ENCODE data around the gene CACNB3.
A peak's percentile ranks its signal among the peaks of the same experiment; 100 is the strongest.

The CACNB3 gene

DNA sequence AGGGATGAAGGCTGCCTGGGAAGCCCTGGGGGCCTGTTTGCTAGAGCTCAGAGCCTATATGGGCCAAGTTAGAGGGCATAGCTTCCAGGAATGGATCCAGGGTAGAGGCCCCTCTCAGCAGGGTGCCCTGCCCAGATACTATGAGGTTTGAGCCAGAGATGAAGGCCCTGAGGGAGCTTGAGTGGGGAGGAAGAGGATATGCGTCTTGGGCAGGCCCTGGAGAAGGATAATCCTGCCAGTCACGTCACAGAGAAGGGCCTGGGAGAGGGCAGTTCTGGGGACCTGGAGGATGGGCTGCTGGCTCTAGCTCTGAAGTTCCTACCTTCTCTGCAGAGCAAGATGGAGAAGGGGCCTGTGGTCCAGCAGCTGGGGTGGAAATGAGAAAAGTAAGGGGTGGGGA lies 5.9 kb upstream of the CACNB3 start:
- H3K27ac ChIP-seq (ENCODE audit: low read depth, low read length), result no peak overlapping the region
- no peaks in the 10 kb centered on the region for H3K9me3 ChIP-seq (ENCODE audit: insufficient read depth, low read depth, low read length)
- H3K4me1 ChIP-seq (ENCODE audit: insufficient read depth, low read length), result peaks cover 22% of the 10 kb centered on the region
- 33% methylated on average over 2 of the region's 2 CpGs for WGBS
- peaks cover 35% of the 10 kb centered on the region for H3K27me3 ChIP-seq (ENCODE audit: insufficient read depth, low read length)
- H3K36me3 ChIP-seq (ENCODE audit: insufficient read depth, low read length), result no peaks in the 10 kb centered on the region
- no peak overlapping the region for H3K9ac ChIP-seq (ENCODE audit: low read depth, low read length)
- H3K4me3 ChIP-seq (ENCODE audit: low read length), result no peak overlapping the region

DNA sequence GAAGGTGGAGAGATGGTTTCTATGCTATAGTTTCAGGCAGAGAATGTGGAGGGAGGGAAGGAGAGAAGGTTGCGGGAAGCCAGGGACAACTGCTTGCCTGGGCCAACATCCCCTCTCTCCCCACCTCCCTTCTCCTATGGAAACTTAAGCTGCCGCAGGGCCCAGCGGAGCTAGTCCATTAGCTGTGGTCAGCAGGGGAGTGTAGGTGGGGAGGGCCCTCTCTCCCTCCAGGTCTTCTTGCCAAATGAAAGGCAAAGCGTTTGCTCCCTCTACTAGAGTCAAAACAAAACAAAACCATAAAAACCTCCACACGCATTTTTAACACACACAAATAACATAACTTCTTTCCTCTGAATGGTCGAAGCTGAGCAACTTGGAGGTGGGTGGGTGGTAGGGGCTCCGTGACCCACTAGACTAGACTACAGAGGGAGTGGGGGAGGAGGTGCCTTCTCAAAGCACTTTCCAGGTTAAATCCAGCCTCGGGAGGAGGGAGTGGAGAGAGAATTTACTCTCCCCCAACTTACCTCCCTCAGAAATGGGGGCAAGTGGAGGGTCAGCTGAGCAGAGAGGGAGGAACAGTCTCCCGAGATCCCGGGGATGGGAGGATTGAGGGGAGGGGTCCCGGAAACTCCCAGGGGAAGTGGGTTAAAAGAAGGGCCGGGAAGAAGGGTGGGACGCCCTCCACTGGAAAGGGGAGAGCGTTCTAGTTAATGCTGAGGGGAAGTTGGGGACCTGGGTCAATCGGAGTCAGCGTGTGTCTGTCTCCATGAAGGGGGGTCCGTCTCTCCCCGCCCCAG lies 4.6 kb upstream of the CACNB3 start:
- Histone ChIP-seq H3K9ac (ENCODE audit: low read depth, low read length) (no peak overlapping the region), H3K27ac (ENCODE audit: low read depth, low read length) (no peak overlapping the region), H3K27me3 (ENCODE audit: insufficient read depth, low read length) (peaks cover 44% of the 10 kb centered on the region), H3K4me3 (ENCODE audit: low read length) (peak overlapping the region; percentile 70), H3K4me1 (ENCODE audit: insufficient read depth, low read length) (peaks cover 23% of the 10 kb centered on the region), H3K36me3 (ENCODE audit: insufficient read depth, low read length) (no peaks in the 10 kb centered on the region), H3K9me3 (ENCODE audit: insufficient read depth, low read depth, low read length) (no peaks in the 10 kb centered on the region)
- WGBS, result 2% methylated on average over 14 of the region's 18 CpGs

DNA sequence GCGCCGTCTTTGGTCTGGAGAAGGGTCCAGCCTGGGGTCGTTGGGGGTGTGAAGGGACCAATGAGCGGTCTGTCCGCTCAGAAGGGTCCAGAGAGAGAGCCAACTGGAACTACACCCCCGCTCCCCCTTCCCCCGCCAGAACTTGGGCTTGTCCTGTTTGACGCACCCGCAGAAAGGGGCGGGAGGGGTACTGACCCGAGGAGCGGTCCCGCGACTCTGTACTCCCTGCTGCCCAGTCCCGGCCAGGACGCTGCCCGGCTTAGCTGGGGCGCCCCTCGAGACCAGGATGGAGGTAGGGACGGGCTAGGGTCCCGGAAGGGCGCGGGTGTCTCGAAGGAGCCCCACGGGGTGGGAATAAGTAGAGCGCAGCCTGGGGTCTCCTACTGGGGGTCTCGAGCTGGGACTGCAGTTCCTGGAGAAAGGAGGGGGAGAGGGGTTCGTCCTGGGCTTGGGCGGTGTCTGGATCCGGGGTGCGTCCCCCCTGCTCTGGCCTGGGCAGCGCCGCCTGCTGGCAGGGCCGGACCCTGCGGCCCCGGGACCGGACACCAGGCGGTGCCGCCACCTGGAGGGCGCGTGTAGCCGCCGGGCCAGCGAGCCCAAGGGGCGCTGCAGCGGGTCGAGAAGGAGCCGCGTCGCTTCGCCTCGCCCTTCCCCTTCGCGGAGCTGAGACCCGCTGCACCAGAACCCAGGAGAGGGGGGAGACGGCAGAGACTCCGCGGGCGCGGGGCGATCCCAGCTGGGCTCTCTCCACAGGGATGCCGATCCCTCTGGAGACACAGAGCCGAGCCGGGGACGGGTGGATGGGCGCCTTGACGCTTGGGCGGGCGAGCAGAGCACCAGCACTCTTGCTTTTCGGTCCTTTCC lies 3.8 kb upstream of the CACNB3 start:
- under 1% methylated on average over 70 of the region's 70 CpGs for WGBS
- Histone ChIP-seq H3K4me1 (ENCODE audit: insufficient read depth, low read length) (peaks cover 27% of the 10 kb centered on the region), H3K4me3 (ENCODE audit: low read length) (peak overlapping the region; percentile 70), H3K36me3 (ENCODE audit: insufficient read depth, low read length) (no peaks in the 10 kb centered on the region), H3K27me3 (ENCODE audit: insufficient read depth, low read length) (peaks cover 48% of the 10 kb centered on the region), H3K9ac (ENCODE audit: low read depth, low read length) (peak overlapping the region; percentile 45; the same call in 1 of the 2 replicates), H3K27ac (ENCODE audit: low read depth, low read length) (no peak overlapping the region), H3K9me3 (ENCODE audit: insufficient read depth, low read depth, low read length) (no peaks in the 10 kb centered on the region)

DNA sequence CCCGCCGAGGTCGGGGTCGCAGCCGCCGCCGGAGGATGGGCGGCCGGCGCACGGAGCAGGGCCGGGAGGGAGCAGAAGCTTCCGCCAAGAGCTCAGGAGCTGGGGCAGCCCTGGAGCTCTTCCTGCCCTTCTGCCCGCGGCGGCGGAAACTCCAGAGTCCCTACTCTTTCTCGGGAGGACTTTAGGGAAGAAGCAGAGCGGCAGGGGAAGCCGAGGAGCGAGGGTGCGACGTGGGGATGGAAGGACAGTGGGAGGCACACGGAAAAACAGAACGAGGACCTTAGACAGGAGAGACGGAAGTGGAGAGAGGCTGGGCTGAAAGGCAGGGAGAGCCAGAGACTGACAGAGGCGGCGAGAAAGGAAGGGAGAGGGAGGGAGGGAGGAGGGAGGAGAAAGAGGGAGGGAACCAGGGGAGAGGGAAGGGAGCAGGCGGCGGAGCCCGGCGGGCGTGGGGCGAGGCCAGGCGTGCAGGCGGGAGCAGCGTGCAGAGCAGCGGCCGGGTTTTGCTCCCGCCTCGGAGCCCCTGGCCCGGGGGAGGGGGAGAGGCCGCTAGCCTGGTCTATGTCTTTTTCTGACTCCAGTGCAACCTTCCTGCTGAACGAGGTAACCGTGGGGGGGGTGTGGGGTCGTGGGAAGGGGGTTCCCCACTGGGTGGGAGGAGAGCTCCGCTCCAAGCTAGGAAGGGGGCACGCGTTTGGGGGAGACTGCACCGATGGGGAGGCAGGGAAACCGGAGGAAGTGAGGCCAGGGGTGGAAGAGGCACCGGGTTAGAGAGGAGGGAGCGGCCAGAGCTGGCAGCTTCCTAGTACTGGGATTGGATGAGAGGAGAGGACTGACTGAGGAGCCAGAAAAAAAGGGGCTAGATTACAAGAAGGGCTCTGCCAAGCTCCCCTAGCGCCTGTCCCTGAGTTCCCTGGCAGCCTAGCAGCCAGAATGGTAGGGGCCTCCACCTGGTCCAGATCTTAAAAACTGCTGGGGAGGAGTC lies 2.9 kb upstream of the CACNB3 start:
- Histone ChIP-seq H3K27me3 (ENCODE audit: insufficient read depth, low read length) (peaks cover 58% of the 10 kb centered on the region), H3K9me3 (ENCODE audit: insufficient read depth, low read depth, low read length) (no peaks in the 10 kb centered on the region), H3K9ac (ENCODE audit: low read depth, low read length) (peak overlapping the region; percentile 45; the same call in 1 of the 2 replicates), H3K4me1 (ENCODE audit: insufficient read depth, low read length) (peaks cover 33% of the 10 kb centered on the region), H3K27ac (ENCODE audit: low read depth, low read length) (no peak overlapping the region), H3K4me3 (ENCODE audit: low read length) (peak overlapping the region; percentile 70), H3K36me3 (ENCODE audit: insufficient read depth, low read length) (no peaks in the 10 kb centered on the region)
- WGBS, result under 1% methylated on average over 54 of the region's 54 CpGs

DNA sequence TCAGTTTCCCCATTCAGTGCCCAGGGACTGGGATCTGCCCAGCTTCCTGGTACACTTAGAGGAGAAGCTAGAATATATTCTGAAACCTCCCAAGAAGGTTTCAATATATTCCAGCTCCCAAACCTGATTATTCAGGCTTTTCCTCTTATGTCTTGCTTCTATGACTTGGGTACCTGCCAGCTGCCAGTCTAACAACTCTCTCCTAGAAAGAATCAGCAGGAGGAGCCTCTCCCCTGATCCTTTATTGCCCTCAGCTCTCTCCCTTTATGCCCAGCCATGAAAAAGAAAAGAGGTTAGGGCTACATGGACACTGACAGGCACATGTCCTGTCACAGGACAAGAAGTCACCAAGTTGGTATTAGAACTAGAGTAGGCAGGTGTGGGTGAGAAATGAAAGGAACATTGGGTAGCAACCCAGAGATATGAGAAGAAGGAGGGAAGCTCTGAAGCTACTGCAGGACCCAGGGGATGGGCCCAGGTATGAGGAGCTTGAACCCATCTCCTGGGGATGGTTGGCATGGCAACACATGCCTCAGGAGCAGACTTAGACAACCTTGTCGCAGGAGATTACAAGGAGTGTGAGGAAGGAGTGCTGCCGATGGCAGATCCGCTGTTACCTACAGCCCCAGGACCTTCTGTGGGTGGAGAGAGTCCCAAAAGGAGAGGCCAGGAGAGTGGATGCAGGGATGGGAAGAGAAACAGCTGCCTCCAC lies 2.0 kb upstream of the CACNB3 start:
- Histone ChIP-seq H3K9me3 (ENCODE audit: insufficient read depth, low read depth, low read length) (no peaks in the 10 kb centered on the region), H3K27ac (ENCODE audit: low read depth, low read length) (no peak overlapping the region), H3K9ac (ENCODE audit: low read depth, low read length) (no peak overlapping the region), H3K4me1 (ENCODE audit: insufficient read depth, low read length) (peaks cover 30% of the 10 kb centered on the region), H3K36me3 (ENCODE audit: insufficient read depth, low read length) (no peaks in the 10 kb centered on the region), H3K4me3 (ENCODE audit: low read length) (peak overlapping the region; percentile 70), H3K27me3 (ENCODE audit: insufficient read depth, low read length) (peaks cover 56% of the 10 kb centered on the region)
- WGBS, result 79% methylated on average over 3 of the region's 3 CpGs

DNA sequence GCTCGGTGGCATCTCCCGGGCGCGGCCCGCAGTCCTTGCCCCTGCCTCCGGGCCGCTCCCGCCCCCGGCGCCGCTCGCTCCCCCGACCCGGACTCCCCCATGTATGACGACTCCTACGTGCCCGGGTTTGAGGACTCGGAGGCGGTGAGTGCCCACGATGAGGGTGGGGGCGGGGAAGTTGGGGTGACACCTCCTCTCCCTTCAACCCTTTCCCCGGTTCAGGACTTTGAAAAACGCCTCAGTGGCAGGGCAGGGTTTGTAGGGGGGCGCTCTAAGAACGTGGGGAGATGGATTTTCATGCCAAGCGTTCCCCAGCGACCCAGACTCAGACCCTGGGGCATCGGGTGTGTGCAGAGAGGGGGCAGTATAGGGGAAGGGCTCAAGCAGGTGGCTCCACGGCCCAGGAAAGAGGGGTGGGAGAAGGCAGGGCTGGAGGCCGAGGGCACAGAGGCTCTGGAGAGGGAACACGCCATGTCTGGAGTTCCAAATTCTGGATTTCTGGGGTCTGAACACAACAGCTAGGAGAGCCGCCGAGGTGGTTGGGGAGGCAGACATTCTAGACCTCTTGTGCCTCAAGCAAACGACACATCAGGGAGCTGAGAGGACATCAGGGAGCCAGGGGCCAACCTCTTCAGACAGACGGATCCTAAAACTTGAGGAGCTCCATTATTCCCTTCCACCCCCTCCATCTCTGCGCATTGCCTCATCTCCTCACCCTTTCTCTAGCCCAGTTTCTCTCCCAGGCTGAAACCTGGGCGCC lies 715 bp downstream of the CACNB3 start:
- 13% methylated on average over 32 of the region's 37 CpGs for WGBS
- peak overlapping the region; percentile 17; the same call in 1 of the 2 replicates for H3K27ac ChIP-seq (ENCODE audit: low read depth, low read length)
- H3K9ac ChIP-seq (ENCODE audit: low read depth, low read length), result 0 out of 2 replicates have a peak overlapping the region, but pooled peaks have one; percentile 3
- H3K4me3 ChIP-seq (ENCODE audit: low read length), result peak overlapping the region; percentile 73
- peaks cover 23% of the 10 kb centered on the region for H3K4me1 ChIP-seq (ENCODE audit: insufficient read depth, low read length)
- no peaks in the 10 kb centered on the region for H3K36me3 ChIP-seq (ENCODE audit: insufficient read depth, low read length)
- no peaks in the 10 kb centered on the region for H3K9me3 ChIP-seq (ENCODE audit: insufficient read depth, low read depth, low read length)
- H3K27me3 ChIP-seq (ENCODE audit: insufficient read depth, low read length), result peaks cover 40% of the 10 kb centered on the region

DNA sequence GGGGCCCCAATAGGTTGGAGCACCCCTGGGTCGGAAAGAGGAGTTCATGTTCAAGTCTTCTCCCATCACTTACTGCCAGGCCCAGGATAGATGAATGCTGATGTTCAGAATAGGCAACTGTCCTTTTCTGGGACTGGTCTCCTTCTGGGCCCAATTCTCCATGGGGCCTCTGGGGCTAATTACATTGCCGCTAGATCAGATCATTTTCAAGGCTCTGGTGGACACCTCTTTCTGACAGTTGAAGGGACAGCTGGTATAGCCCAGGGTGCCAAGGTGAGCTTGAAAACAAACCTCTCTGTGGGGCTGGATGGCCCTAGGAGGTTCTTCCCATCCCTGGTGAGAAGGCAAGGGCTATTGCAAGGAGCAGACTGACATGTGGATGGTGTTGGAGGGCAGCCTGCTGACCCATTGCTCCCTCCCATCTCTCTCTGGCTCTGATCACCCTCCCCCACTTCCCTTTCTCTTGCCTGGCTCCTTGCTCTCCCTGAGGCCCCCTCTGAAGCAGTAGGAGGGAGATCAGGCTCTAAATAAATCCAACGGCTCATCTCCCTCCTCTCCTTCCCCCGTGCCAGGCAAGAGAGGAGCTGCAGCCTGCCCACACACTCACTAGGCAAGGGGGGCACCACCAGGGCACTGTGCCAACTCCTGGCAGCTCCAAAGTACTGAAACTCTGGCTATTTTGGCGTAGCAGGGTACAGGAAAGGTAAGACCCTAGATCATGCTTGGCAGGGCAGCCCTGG lies 1.9 kb downstream of the CACNB3 start:
- WGBS, result 73% methylated on average over 5 of the region's 5 CpGs
- Histone ChIP-seq H3K27me3 (ENCODE audit: insufficient read depth, low read length) (peaks cover 40% of the 10 kb centered on the region), H3K9ac (ENCODE audit: low read depth, low read length) (no peak overlapping the region; the same call in 1 of the 2 replicates), H3K36me3 (ENCODE audit: insufficient read depth, low read length) (peaks cover 5% of the 10 kb centered on the region; the same call in 1 of the 2 replicates), H3K4me3 (ENCODE audit: low read length) (no peak overlapping the region; the same call in 1 of the 2 replicates), H3K27ac (ENCODE audit: low read depth, low read length) (no peak overlapping the region), H3K9me3 (ENCODE audit: insufficient read depth, low read depth, low read length) (no peaks in the 10 kb centered on the region), H3K4me1 (ENCODE audit: insufficient read depth, low read length) (peaks cover 23% of the 10 kb centered on the region)

DNA sequence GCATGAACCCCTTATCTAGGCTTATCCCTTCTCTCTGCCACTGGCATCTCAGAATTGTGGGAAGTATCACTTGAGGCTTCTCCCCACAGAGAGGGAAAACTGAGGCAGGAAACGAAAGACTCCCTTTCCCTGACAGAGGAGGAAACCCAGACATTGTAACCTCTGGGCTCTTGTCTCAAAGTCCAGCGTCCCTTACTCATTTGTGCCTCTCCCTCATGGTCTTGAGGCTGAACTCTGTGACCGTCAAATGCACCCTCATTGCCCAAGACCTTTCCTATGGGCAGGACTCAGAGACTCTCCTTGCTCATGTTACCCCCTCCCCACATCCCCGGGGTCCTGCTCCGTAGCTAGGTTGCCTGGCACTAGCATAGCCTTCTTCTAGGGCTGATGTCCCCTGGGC lies 3.8 kb downstream of the CACNB3 start:
- Histone ChIP-seq H3K4me1 (ENCODE audit: insufficient read depth, low read length) (peaks cover 15% of the 10 kb centered on the region), H3K27me3 (ENCODE audit: insufficient read depth, low read length) (peaks cover 26% of the 10 kb centered on the region), H3K9ac (ENCODE audit: low read depth, low read length) (no peak overlapping the region), H3K27ac (ENCODE audit: low read depth, low read length) (no peak overlapping the region), H3K36me3 (ENCODE audit: insufficient read depth, low read length) (peaks cover 11% of the 10 kb centered on the region), H3K9me3 (ENCODE audit: insufficient read depth, low read depth, low read length) (no peaks in the 10 kb centered on the region), H3K4me3 (ENCODE audit: low read length) (no peak overlapping the region)
- 82% methylated on average over 5 of the region's 5 CpGs for WGBS

DNA sequence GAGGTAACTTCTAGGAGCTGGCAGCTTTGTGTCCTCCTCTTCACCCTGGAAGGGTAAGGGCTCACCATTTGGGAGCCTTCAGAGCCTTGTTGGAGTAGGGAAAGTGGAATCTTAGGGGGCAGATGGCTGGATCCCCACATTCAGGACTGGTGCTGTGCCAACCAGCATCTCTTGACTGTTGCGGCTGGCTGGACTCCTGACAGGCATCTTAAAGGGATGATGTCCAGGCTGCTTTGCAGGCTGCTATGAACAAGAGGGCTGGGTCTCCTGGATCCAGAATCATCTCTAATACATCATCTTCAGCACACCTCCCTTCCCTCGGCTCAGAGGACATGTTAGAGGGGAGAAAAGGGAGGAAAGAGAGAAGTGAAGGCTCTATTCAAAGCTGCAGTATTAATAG lies 4.4 kb downstream of the CACNB3 start:
- H3K27me3 ChIP-seq (ENCODE audit: insufficient read depth, low read length), result peaks cover 20% of the 10 kb centered on the region
- peaks cover 14% of the 10 kb centered on the region for H3K36me3 ChIP-seq (ENCODE audit: insufficient read depth, low read length)
- no peak overlapping the region for H3K4me3 ChIP-seq (ENCODE audit: low read length)
- no peak overlapping the region for H3K27ac ChIP-seq (ENCODE audit: low read depth, low read length)
- peaks cover 12% of the 10 kb centered on the region for H3K4me1 ChIP-seq (ENCODE audit: insufficient read depth, low read length)
- H3K9ac ChIP-seq (ENCODE audit: low read depth, low read length), result no peak overlapping the region
- WGBS, result 100% methylated on average over 2 of the region's 2 CpGs
- no peaks in the 10 kb centered on the region for H3K9me3 ChIP-seq (ENCODE audit: insufficient read depth, low read depth, low read length)
